Neural progenitor cell (in vitro differentiated cells): Measurements from ENCODE around the gene AANAT.

Experiments used
- CTCF ChIP-seq: fragments of 200-600 bp; sonication (generic); IDR thresholded peaks from 2 replicates; pipeline ENCODE4 v1.5.1; 2017; ENCODE audit warnings: antibody characterized with exemption, mild to moderate bottlenecking
- EZH2 ChIP-seq: fragments of 200-600 bp; sonication (generic); IDR thresholded peaks from 2 replicates; pipeline ENCODE4 v1.6.1; 2017; ENCODE audit warnings: antibody characterized with exemption, mild to moderate bottlenecking, moderate library complexity
- EZH2phosphoT487 ChIP-seq: fragments of 200-600 bp; sonication (generic); IDR thresholded peaks from 2 replicates; pipeline ENCODE4 v1.6.1; 2017; ENCODE audit warnings: antibody characterized with exemption

- peak; percentile 49 for TF ChIP-seq CTCF
- TF ChIP-seq EZH2phosphoT487, result no peak
- TF ChIP-seq EZH2, result no peak
Observed at GRCh38 chr17:76432712-76433336, 34.6 kb upstream of the AANAT start.
